ENCODE measurements around the gene FST. TPM values are rescaled to one million over a fixed set of nuclear protein-coding genes. Genes with fewer than 3 reads are reported as not detected.

The FST gene
- total and polyA plus RNA-seq, 2 of the 13 experiments (the other 11 are each of a cell fraction or from before 2014, with no cell fraction given) = 38.6 to 136 TPM

DNA sequence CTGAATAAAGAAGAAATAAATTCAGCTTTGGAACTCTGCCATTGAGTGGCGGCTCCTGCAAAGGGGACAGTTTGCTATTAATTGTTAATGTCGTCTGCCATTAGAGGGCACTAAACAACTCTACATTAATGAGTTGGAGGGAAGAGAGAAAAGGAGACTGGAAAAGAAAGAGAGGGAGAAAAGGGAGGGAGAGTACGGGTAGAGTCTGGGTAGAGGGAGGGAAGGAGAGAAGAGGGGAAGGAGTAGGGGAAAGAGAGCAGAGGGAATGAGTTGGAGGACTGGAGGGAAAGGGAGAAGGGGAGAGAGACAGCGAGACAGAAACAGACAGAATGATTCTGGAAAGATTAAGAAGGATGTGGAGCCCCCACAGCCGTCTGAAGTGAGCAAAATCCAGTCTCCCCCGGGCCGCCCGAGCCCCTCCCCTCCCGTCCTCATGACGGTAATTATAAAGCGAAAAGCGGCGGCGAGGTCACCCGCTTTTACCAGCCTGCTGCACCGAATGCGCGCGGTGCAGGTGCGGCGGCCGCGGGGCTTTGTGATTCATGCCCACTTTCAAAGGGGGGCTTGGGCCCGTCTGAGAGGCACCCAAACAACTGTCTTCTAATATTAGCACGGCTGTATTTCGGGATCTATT, 1.9 kb upstream of the FST start (continued):
- TF ChIP-seq GMEB1 (CRISPR knock-in tag; IDR thresholded peaks at IDR 0.05; ENCODE audit: borderline replicate concordance) (no peak), ZSCAN5A (CRISPR knock-in tag; IDR thresholded peaks at IDR 0.05; ENCODE audit: borderline replicate concordance) (no peak), CENPT (CRISPR knock-in tag; IDR thresholded peaks at IDR 0.05; ENCODE audit: low read depth) (no peak), RBFOX2 (IDR thresholded peaks at IDR 0.05; ENCODE audit: low read depth, low read length) (peak; percentile 77), MIER2 (CRISPR knock-in tag; IDR thresholded peaks at IDR 0.05) (no peak), NRL (CRISPR knock-in tag; IDR thresholded peaks at IDR 0.05; ENCODE audit: borderline replicate concordance) (no peak), SRSF1 (optimal IDR thresholded peaks at IDR 0.05; ENCODE audit: low read depth, low read length) (no peak), AHR (CRISPR knock-in tag; IDR thresholded peaks at IDR 0.05) (no peak), MIER3 (CRISPR knock-in tag; IDR thresholded peaks at IDR 0.05; ENCODE audit: borderline replicate concordance) (0 out of 2 replicates have a peak, but pooled peaks have one; percentile 30), ZNF232 (CRISPR knock-in tag; IDR thresholded peaks at IDR 0.05; ENCODE audit: borderline replicate concordance) (no peak), YY1 (IDR thresholded peaks at IDR 0.05; ENCODE audit: insufficient read depth, insufficient replicate concordance, low read depth, low read length) (peak; percentile 38), POGZ (CRISPR knock-in tag; IDR thresholded peaks at IDR 0.05) (peak; percentile 40), ZNF512 (CRISPR knock-in tag; IDR thresholded peaks at IDR 0.05) (peak; percentile 71; the same call in 1 of the 2 replicates), ZBTB46 (CRISPR knock-in tag; IDR thresholded peaks at IDR 0.05; ENCODE audit: borderline replicate concordance) (no peak), HBP1 (CRISPR knock-in tag; IDR thresholded peaks at IDR 0.05; ENCODE audit: low read depth) (no peak), ZNF768 (CRISPR knock-in tag; IDR thresholded peaks at IDR 0.05) (no peak), MIXL1 (CRISPR knock-in tag; IDR thresholded peaks at IDR 0.05) (peak; percentile 93), BCL6 (CRISPR knock-in tag; IDR thresholded peaks at IDR 0.05) (peak; percentile 17; the same call in 1 of the 2 replicates), RARA (CRISPR knock-in tag; IDR thresholded peaks at IDR 0.05) (peak; percentile 63; the same call in 1 of the 2 replicates), ZNF550 (CRISPR knock-in tag; IDR thresholded peaks at IDR 0.05; ENCODE audit: borderline replicate concordance) (no peak), NR2F1 (CRISPR knock-in tag; IDR thresholded peaks at IDR 0.05) (peak; percentile 43 to 47; a peak in 1 of 4 replicates)

Data from HepG2 (cell line).